Transverse colon (tissue), 4 donors: Measurements from ENCODE around the gene ITPR2.

Experiments
- POLR2A ChIP-seq: fragments of 450-650 bp; IDR thresholded peaks from one replicate; pipeline ENCODE4 v1.6.1; 2016; ENCODE audit warnings: antibody characterized with exemption, mild to moderate bottlenecking, moderate library complexity
- POLR2AphosphoS5 ChIP-seq, 3 donors: sonication (generic); formaldehyde crosslinking; IDR thresholded peaks; one replicate each; pipeline ENCODE4 v1.6.1; 2016; ENCODE audit warnings: antibody characterized with exemption in 3 of 3
- TF ChIP-seq, protein P1 (sequence below), 5 experiments: fragments of 200-600 bp in 3 of 5; fragments of 450-650 bp in 2 of 5; sonication (generic) in 3 of 5; IDR thresholded peaks; 1 replicate in 2 of 5; 2 replicates in 3 of 5; pipeline ENCODE4 v1.5.1; 2016 to 2017; ENCODE audit warnings: antibody characterized with exemption in 5 of 5, inconsistent platforms in 3 of 5, mild to moderate bottlenecking in 2 of 5, moderate library complexity in 1 of 5

DNA sequence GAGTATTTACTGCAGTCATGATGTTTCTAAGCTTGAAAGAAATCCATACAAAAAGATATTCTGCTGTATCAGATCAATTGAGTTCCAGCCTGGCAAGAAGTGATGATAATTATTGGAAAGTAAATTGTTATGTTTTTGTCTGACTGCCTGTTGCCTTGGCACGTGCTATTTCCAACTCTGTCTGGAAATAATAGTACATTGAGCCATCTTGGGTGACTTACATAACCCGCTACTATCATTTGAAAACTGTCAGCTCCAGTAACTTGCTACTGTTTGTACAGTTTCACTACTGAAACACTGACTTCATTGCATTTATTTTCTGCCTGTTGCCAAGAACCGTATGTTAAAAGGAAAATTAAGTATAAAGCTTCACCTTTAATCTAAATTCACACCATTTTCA, 318.6 kb downstream of the ITPR2 start:
- TF ChIP-seq, protein P1, sequence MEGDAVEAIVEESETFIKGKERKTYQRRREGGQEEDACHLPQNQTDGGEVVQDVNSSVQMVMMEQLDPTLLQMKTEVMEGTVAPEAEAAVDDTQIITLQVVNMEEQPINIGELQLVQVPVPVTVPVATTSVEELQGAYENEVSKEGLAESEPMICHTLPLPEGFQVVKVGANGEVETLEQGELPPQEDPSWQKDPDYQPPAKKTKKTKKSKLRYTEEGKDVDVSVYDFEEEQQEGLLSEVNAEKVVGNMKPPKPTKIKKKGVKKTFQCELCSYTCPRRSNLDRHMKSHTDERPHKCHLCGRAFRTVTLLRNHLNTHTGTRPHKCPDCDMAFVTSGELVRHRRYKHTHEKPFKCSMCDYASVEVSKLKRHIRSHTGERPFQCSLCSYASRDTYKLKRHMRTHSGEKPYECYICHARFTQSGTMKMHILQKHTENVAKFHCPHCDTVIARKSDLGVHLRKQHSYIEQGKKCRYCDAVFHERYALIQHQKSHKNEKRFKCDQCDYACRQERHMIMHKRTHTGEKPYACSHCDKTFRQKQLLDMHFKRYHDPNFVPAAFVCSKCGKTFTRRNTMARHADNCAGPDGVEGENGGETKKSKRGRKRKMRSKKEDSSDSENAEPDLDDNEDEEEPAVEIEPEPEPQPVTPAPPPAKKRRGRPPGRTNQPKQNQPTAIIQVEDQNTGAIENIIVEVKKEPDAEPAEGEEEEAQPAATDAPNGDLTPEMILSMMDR (IDR thresholded peaks at IDR 0.05), result no peak
- no peak for TF ChIP-seq POLR2A
- no peak for TF ChIP-seq POLR2AphosphoS5 (IDR thresholded peaks at IDR 0.05)
